Brain microvascular endothelial cell (primary cell): Measurements from ENCODE around the gene DMRTC2.

Experiments
- DNase-seq: peaks from one replicate; pipeline ENCODE4 v3.0.0-alpha.2; 2020
- H3K27ac ChIP-seq: fragments of 250-450 bp; sonication (Bioruptor Pico); 2 replicates; pipeline ENCODE4 v1.5.1; 2020; ENCODE audit warnings: mild to moderate bottlenecking, moderate library complexity
- H3K27me3 ChIP-seq: fragments of 250-450 bp; sonication (Bioruptor Pico); replicated peaks from 2 replicates; pipeline ENCODE4 v1.5.1; 2020; ENCODE audit warnings: mild to moderate bottlenecking
- H3K36me3 ChIP-seq: fragments of 250-450 bp; sonication (Bioruptor Pico); replicated peaks from 2 replicates; pipeline ENCODE4 v1.5.1; 2020; ENCODE audit warnings: mild to moderate bottlenecking
- H3K4me3 ChIP-seq: 2 replicates; pipeline ENCODE4 v1.5.1; 2011; ENCODE audit warnings: low read depth, mild to moderate bottlenecking, control low read depth, low read length, moderate library complexity
- CTCF ChIP-seq: IDR thresholded peaks from 2 replicates; pipeline ENCODE4 v1.5.1; 2011; ENCODE audit warnings: low read depth, mild to moderate bottlenecking, moderate library complexity, low read length, control low read depth, inconsistent platforms; ENCODE audit errors: missing control alignments
- in situ Hi-C: cut with HindIII; loops from 2 replicates; pipeline ENCODE4 v1.10.0; 2017; ENCODE audit warnings: low sequenced_read_pairs, low pct_ligation_motif_present

DMRTC2 gene

DNA sequence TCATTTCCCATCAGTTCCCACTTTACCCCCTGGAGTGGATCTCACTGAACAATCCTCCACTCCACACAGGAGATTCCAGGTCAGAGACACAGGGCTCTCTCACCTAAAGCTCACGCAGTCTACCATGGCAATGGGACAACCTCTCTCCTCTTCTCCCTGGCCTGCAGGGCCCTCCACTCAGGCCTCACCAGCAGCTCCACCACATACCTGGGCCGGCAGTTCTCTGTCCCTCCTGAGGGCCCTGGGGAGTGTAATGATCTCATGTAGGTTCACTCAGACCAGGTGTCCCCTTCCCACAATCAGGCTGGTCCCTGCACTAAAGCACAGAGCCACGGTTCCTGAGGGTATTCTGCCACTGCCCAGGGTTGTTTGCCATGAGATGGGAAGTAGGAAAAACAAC is 32.9 kb upstream of the DMRTC2 start:
- H3K27ac ChIP-seq: no peak overlapping the region
- H3K27me3 ChIP-seq: no peaks in the 10 kb centered on the region
- H3K4me3 ChIP-seq: no peak overlapping the region
- H3K36me3 ChIP-seq: no peaks in the 10 kb centered on the region
- no peak for DNase-seq
- no peak for TF ChIP-seq CTCF
- in situ Hi-C loops: no loop called here

DNA sequence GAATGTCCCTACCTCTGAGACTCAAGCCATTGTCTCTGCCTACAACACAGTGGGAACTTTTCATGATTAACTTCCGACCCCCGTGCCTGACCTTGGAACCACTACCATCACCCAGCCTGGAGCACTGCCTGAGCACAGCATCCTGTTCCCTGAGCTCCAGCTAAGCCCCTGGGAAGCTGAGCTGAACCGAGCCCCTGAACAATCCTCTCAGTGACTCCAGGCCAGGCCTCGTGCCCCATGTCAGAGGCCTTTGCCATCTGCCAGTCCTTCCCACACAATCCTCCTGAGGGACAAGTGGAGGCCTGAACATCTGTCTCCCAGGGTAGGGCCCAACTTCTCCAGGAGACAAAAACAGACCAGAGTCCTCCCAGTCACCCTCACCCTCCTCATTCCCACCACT is 30.9 kb upstream of the DMRTC2 start:
- Histone ChIP-seq H3K27ac (no peak overlapping the region), H3K27me3 (no peaks in the 10 kb centered on the region), H3K4me3 (no peak overlapping the region), H3K36me3 (no peaks in the 10 kb centered on the region)
- no peak for TF ChIP-seq CTCF
- in situ Hi-C loops: no loop called here
- no peak for DNase-seq

GRCh38 chr19:41815301-41815700 is 29.5 kb upstream of the DMRTC2 start:
- H3K27me3 ChIP-seq: no peaks in the 10 kb centered on the region
- no peaks in the 10 kb centered on the region for H3K36me3 ChIP-seq
- in situ Hi-C loops: no loop called here
- DNase-seq: no peak
- no peak overlapping the region for H3K27ac ChIP-seq
- TF ChIP-seq CTCF: no peak
- no peak overlapping the region for H3K4me3 ChIP-seq

GRCh38 chr19:41816761-41817160 is 28.1 kb upstream of the DMRTC2 start:
- no peaks in the 10 kb centered on the region for H3K36me3 ChIP-seq
- TF ChIP-seq CTCF: no peak
- H3K4me3 ChIP-seq: no peak overlapping the region
- in situ Hi-C loops: no loop called here
- H3K27ac ChIP-seq: no peak overlapping the region
- DNase-seq: no peak
- no peaks in the 10 kb centered on the region for H3K27me3 ChIP-seq

GRCh38 chr19:41821003-41821735 is 23.7 kb upstream of the DMRTC2 start:
- in situ Hi-C loops: no loop called here
- TF ChIP-seq CTCF: peak; percentile 63
- no peaks in the 10 kb centered on the region for H3K27me3 ChIP-seq
- DNase-seq: peak; percentile 17
- no peak overlapping the region for H3K27ac ChIP-seq
- H3K4me3 ChIP-seq: no peak overlapping the region
- H3K36me3 ChIP-seq: no peaks in the 10 kb centered on the region
